ENCODE results near the gene PNMT. TPM values are rescaled to one million over a fixed set of nuclear protein-coding genes. Genes with fewer than 3 reads are reported as not detected.
A peak's percentile ranks its signal among the peaks of the same experiment; 100 is the strongest.

PNMT gene
- 2.2 TPM for total RNA-seq

GRCh38 chr17:39667945-39668924 is at the start of gene PNMT:
Gene PNMT, plus strand, starts transcription at chr17:39668453. Its CDS starts 23 bp downstream, at chr17:39668476.
- DNase-seq = no peak

- no peak for DNase-seq
These were observed 49.1 kb upstream of the PNMT start for GRCh38 chr17:39618956-39619785.

GRCh38 chr17:39619786-39620101 is 48.5 kb upstream of the PNMT start:
- no peak for DNase-seq

- peak; percentile 79 for DNase-seq
These were observed 46.5 kb upstream of the PNMT start for GRCh38 chr17:39621523-39622379.

DNA sequence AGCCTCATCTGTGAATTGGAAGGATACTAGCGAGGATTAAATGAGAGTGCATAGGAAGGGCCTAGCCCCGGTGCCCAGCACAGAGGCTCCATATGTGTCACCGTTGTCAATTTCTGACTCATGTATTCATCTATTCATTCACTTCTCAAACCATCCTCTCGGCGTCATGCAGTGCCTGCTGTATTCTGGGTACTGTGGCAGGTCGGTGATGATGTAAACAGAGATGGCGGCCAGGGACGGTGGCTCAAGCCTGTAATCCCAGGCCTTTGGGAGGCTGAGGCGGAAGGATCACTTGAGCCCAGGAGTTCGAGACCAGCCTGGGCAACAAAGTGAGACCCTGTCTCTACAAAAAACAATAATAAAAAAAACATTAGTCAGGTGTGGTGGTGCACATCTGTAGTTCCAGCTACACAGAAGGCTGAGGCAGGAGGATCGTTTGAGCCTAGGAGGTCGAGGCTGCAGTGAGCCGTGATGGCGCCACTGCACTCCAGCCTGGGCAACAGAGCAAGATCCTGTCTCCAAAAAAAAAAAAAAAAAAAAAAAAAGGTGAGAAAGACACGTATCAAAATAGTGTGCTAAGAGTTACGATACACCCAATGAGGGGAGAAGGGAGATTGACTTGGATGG is 45.8 kb upstream of the PNMT start:
- no peak for DNase-seq

GRCh38 chr17:39623356-39623950 is 44.8 kb upstream of the PNMT start:
- DNase-seq = peak; percentile 85

GRCh38 chr17:39624313-39624712 is 43.9 kb upstream of the PNMT start:
- DNase-seq = no peak

- no peak for DNase-seq
These were observed 43.0 kb upstream of the PNMT start for GRCh38 chr17:39625198-39625785.

DNA sequence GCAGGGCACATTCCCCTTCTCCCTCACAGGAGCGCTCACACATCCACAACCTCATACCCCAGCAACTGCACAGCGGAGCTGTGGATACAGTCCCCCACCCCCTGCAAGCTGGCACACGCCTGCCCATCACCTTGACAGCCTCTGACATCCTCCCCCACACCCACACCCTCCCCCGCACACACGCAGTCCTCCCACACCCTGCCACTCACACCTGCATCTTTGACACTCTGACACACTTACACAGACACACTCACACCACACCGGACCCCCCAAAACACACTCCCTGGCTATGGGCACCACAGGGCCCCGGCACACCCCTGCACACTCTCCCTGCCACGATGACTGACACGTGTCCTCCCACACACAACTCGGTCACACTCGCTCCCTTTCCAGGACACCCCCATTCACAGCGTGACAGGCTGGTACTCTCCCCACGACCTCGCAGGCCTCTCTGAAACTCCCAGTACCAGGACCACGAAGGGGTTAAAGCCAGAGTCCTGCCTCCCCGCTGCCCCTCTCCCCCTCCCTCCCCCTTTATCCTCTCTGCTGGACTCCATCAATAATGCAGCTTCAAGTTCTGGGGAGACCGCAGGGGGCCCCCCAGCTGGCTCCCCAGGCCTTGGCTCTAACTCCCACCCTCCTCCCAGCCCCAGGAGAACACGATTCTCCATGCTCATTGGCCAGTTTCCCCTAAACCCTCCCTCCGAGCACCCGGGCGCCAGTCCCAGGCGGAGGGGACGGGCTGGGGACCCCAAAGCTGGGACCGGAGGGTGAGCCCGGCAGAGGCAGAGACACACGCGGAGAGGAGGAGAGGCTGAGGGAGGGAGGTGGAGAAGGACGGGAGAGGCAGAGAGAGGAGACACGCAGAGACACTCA is 41.8 kb upstream of the PNMT start, which contains the start of gene PPP1R1B:
PPP1R1B (plus strand) TSS at position 782 of the 876 bp plus-strand sequence. CDS start 441 bp downstream, outside the sequence.
- DNase-seq = no peak

DNA sequence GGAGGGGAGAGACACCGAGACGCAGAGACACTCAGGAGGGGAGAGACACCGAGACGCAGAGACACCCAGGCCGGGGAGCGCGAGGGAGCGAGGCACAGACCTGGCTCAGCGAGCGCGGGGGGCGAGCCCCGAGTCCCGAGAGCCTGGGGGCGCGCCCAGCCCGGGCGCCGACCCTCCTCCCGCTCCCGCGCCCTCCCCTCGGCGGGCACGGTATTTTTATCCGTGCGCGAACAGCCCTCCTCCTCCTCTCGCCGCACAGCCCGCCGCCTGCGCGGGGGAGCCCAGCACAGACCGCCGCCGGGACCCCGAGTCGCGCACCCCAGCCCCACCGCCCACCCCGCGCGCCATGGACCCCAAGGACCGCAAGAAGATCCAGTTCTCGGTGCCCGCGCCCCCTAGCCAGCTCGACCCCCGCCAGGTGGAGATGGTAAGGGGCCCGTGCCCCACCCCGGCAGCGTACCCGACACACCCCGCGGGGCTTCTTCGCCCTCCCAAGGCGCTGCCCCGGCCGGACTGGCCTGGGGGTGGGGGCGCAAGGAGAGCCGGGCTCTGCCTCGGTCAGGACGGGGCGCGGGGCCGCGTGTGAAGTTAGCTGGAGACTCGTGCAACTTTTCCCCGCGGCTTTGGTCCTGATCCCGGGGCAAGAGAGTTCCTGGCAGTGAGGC is 41.1 kb upstream of the PNMT start:
- DNase-seq = no peak

- no peak for DNase-seq
These were observed 40.3 kb upstream of the PNMT start for GRCh38 chr17:39627712-39628516.

GRCh38 chr17:39628655-39629493 is 39.4 kb upstream of the PNMT start:
- DNase-seq = no peak

GRCh38 chr17:39629494-39629880 is 38.8 kb upstream of the PNMT start:
- no peak for DNase-seq

DNA sequence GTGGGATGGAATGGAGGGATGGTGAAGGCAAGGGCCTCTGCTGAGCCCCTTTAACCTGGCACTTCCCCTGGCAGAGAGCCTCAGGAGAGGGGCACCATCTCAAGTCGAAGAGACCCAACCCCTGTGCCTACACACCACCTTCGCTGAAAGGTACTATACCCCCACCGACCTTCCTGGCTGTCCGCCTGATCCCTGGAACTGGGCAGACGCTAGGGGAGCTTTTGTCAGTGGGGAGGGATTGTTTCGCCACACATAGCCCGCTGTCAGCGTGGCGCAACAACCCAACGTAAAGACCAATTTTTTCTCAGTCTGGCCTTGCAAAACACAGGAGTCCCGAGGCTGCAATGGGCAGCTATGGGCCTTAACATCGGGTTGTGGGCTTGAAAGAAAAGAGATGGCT is 38.4 kb upstream of the PNMT start:
- no peak for DNase-seq

DNA sequence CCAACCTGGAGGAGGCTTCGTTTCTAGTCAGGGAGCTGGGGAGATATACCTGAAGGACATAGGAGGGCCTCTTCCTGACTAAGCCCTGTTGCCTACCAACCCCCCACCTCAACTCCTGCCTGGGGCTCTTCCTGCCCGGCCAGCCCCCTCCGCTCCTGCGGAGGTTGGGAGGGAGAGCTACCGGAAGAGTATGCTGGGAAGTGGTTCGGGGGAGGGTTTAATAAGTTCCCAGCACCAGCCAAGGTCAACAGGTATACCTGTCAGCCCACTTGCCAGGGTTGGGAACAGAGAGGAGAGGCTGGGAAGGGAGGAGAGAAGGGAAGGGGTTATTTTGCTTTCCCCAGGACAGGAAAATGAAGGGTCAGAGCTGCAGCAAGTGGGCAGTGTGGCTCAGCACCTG is 36.9 kb upstream of the PNMT start:
- DNase-seq = no peak

DNA sequence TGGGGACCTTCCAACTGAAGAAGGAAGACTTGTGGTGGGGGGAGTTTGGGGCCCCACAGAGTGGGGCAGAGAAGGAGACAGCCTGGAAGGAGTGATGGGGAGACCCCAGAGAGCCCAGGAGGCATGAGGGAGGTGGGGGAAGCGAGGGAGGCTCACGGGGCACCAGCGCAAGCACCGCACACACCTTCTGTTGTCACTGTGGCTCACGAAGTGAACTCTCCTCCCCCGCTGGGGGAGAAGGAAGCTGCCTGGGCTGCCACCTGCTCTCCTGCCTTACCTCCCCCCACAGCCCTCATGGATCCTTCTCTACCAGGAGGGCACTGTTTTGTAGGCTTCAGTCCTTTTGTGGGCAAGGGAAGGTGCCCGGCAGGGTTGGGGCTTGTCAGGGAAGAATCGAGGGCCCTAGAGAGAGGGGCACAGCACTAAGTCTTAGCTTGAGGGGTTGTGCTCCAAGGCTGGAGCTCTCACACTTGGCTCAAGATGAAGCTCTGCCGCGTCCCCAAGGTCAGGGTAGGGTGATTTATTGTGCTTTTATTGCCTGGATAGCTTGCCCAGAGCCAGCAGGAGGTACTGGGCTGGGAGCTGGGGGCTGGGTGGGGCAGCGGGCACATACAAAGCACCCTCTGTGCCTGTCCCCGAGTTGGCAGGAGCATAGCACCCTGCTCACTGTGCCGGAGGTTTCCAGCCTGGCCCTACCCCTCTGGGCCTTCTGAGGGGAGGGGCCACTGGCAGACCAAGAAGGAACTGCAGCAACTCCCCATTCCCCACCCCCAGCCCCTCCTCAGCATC is 35.9 kb upstream of the PNMT start:
- DNase-seq = peak; percentile 51
